HEK293 (cell line): ENCODE data around the gene N4BP2L2.
A peak's percentile ranks its signal among the peaks of the same experiment; 100 is the strongest.

ENCODE experiments used
- CTCF ChIA-PET: fragments of 350-600 bp; formaldehyde crosslinking; extraction: SDS; loops from one replicate; lab custom pipeline; 2021; ENCODE audit warnings: antibody characterized with exemption; lab: Yijun Ruan, JAX
- POLR2A ChIA-PET: fragments of 300-600 bp; formaldehyde crosslinking; extraction: SDS; loops from one replicate; lab custom pipeline; 2020; ENCODE audit warnings: antibody characterized with exemption, inconsistent platforms; lab: Yijun Ruan, JAX
- H3K27ac ChIP-seq: fragments of 200-500 bp; sonication (Bioruptor generic); 2 replicates; pipeline ENCODE4 v1.5.1; 2014; ENCODE audit warnings: low read depth, low read length, control low read depth, inconsistent platforms; ENCODE audit errors: extremely low read depth
- H3K36me3 ChIP-seq, 2 experiments: fragments of 200-500 bp in 1 of 2; sonication (Bioruptor generic) in 1 of 2; 1 replicate in 1 of 2; 2 replicates in 1 of 2; pipeline ENCODE4 v1.5.1; 2014 to 2017; ENCODE audit warnings: inconsistent platforms in 2 of 2, low read length in 2 of 2; ENCODE audit not compliant: control insufficient read depth in 2 of 2, insufficient read depth in 1 of 2
- H3K4me1 ChIP-seq: fragments of 200-500 bp; sonication (Bioruptor generic); 2 replicates; pipeline ENCODE4 v1.5.1; 2014; ENCODE audit warnings: mild to moderate bottlenecking, low read length, inconsistent platforms; ENCODE audit not compliant: control insufficient read depth, insufficient read depth
- H3K4me3 ChIP-seq: 2 replicates; pipeline ENCODE4 v1.5.1; 2011; ENCODE audit warnings: low read depth, mild to moderate bottlenecking, control low read depth, low read length, moderate library complexity
- H3K9me3 ChIP-seq: fragments of 200-500 bp; sonication (Bioruptor generic); 2 replicates; pipeline ENCODE4 v1.5.1; 2014; ENCODE audit warnings: low read depth, low read length, inconsistent platforms; ENCODE audit not compliant: control insufficient read depth, insufficient read depth
- BCL11A ChIP-seq: fragments of 450-650 bp; formaldehyde crosslinking; IDR thresholded peaks from 2 replicates; pipeline ENCODE4 v1.5.1; 2016; ENCODE audit warnings: low read depth, missing biosample characterization, missing genetic modification characterization
- IKZF3 ChIP-seq: fragments of 450-650 bp; IDR thresholded peaks from 2 replicates; pipeline ENCODE4 v1.5.0; 2018; ENCODE audit warnings: missing biosample characterization, mild to moderate bottlenecking, missing genetic modification characterization, moderate library complexity
- KLF10 ChIP-seq: fragments of 450-650 bp; IDR thresholded peaks from 2 replicates; pipeline ENCODE4 v1.5.1; 2018; ENCODE audit warnings: missing biosample characterization, mild to moderate bottlenecking, missing genetic modification characterization
- KLF8 ChIP-seq: fragments of 450-650 bp; formaldehyde crosslinking; IDR thresholded peaks from 2 replicates; pipeline ENCODE4 v1.5.1; 2016; ENCODE audit warnings: missing biosample characterization, missing genetic modification characterization
- SP3 ChIP-seq: fragments of 450-650 bp; formaldehyde crosslinking; IDR thresholded peaks from 2 replicates; pipeline ENCODE4 v1.5.1; 2016; ENCODE audit warnings: missing biosample characterization, missing genetic modification characterization
- SP7 ChIP-seq: fragments of 450-650 bp; formaldehyde crosslinking; IDR thresholded peaks from 2 replicates; pipeline ENCODE4 v1.5.1; 2016; ENCODE audit warnings: missing biosample characterization, missing genetic modification characterization
- YY1 ChIP-seq: fragments of 450-650 bp; formaldehyde crosslinking; IDR thresholded peaks from 2 replicates; pipeline ENCODE4 v1.5.1; 2018; ENCODE audit warnings: missing biosample characterization, missing genetic modification characterization
- ZBTB17 ChIP-seq: fragments of 450-650 bp; formaldehyde crosslinking; IDR thresholded peaks from 2 replicates; pipeline ENCODE4 v1.5.1; 2016; ENCODE audit warnings: missing biosample characterization, missing genetic modification characterization
- ZBTB20 ChIP-seq: fragments of 450-650 bp; formaldehyde crosslinking; IDR thresholded peaks from 2 replicates; pipeline ENCODE4 v1.5.1; 2016; ENCODE audit warnings: missing biosample characterization, missing genetic modification characterization
- ZBTB8A ChIP-seq: fragments of 450-650 bp; formaldehyde crosslinking; IDR thresholded peaks from 2 replicates; pipeline ENCODE4 v1.5.1; 2016; ENCODE audit warnings: missing biosample characterization, missing genetic modification characterization
- ZEB2 ChIP-seq: fragments of 450-650 bp; formaldehyde crosslinking; IDR thresholded peaks from 2 replicates; pipeline ENCODE4 v1.5.1; 2016; ENCODE audit warnings: missing biosample characterization, missing genetic modification characterization
- ZFP37 ChIP-seq: fragments of 450-650 bp; formaldehyde crosslinking; IDR thresholded peaks from 2 replicates; pipeline ENCODE4 v1.5.1; 2016; ENCODE audit warnings: missing biosample characterization, missing genetic modification characterization
- ZNF121 ChIP-seq: fragments of 450-650 bp; formaldehyde crosslinking; IDR thresholded peaks from 2 replicates; pipeline ENCODE4 v1.5.1; 2016; ENCODE audit warnings: missing biosample characterization, missing genetic modification characterization
- ZNF133 ChIP-seq: fragments of 450-650 bp; formaldehyde crosslinking; IDR thresholded peaks from 2 replicates; pipeline ENCODE4 v1.5.1; 2016; ENCODE audit warnings: missing biosample characterization, missing genetic modification characterization
- ZNF266 ChIP-seq: fragments of 450-650 bp; formaldehyde crosslinking; IDR thresholded peaks from 2 replicates; pipeline ENCODE4 v1.5.1; 2016; ENCODE audit warnings: missing biosample characterization, missing genetic modification characterization, low read depth
- ZNF335 ChIP-seq: fragments of 450-650 bp; formaldehyde crosslinking; conservative IDR thresholded peaks from 2 replicates; pipeline ENCODE4 v1.5.1; 2016; ENCODE audit warnings: missing biosample characterization, missing genetic modification characterization
- ZNF341 ChIP-seq: fragments of 450-650 bp; formaldehyde crosslinking; IDR thresholded peaks from 2 replicates; pipeline ENCODE4; 2016; ENCODE audit warnings: low read depth, missing biosample characterization, missing genetic modification characterization
- ZNF366 ChIP-seq: fragments of 450-650 bp; formaldehyde crosslinking; conservative IDR thresholded peaks from 2 replicates; pipeline ENCODE4 v1.5.1; 2016; ENCODE audit warnings: missing biosample characterization, missing genetic modification characterization
- ZNF37A ChIP-seq: fragments of 450-650 bp; IDR thresholded peaks from 2 replicates; pipeline ENCODE4 v1.5.1; 2018; ENCODE audit warnings: missing biosample characterization, missing genetic modification characterization
- ZNF548 ChIP-seq: fragments of 450-650 bp; formaldehyde crosslinking; IDR thresholded peaks from 2 replicates; pipeline ENCODE4 v1.5.1; 2016; ENCODE audit warnings: missing biosample characterization, missing genetic modification characterization
- ZNF561 ChIP-seq: fragments of 450-650 bp; IDR thresholded peaks from 2 replicates; pipeline ENCODE4 v1.5.1; 2018; ENCODE audit warnings: missing biosample characterization, missing genetic modification characterization, borderline replicate concordance
- ZNF629 ChIP-seq: fragments of 450-650 bp; formaldehyde crosslinking; IDR thresholded peaks from 2 replicates; pipeline ENCODE4 v1.5.1; 2017; ENCODE audit warnings: missing biosample characterization, missing genetic modification characterization
- ZNF660 ChIP-seq: fragments of 450-650 bp; IDR thresholded peaks from 2 replicates; pipeline ENCODE4 v1.5.1; 2018; ENCODE audit warnings: missing biosample characterization, mild to moderate bottlenecking, missing genetic modification characterization
- ZNF664 ChIP-seq: fragments of 450-650 bp; formaldehyde crosslinking; IDR thresholded peaks from 2 replicates; pipeline ENCODE4 v1.5.1; 2016; ENCODE audit warnings: missing biosample characterization, missing genetic modification characterization
- ZNF76 ChIP-seq: fragments of 450-650 bp; formaldehyde crosslinking; IDR thresholded peaks from 2 replicates; pipeline ENCODE4; 2016; ENCODE audit warnings: low read depth, missing biosample characterization, missing genetic modification characterization, borderline replicate concordance
- ZXDB ChIP-seq: fragments of 450-650 bp; formaldehyde crosslinking; IDR thresholded peaks from 2 replicates; pipeline ENCODE4 v1.5.1; 2016; ENCODE audit warnings: missing biosample characterization, missing genetic modification characterization
- TF ChIP-seq, protein P1 (sequence below): fragments of 450-650 bp; formaldehyde crosslinking; IDR thresholded peaks from 2 replicates; pipeline ENCODE4 v1.5.1; 2016; ENCODE audit warnings: missing biosample characterization, missing genetic modification characterization
- TF ChIP-seq, protein P2 (sequence below): fragments of 450-650 bp; formaldehyde crosslinking; IDR thresholded peaks from 2 replicates; pipeline ENCODE4 v1.5.1; 2016; ENCODE audit warnings: missing biosample characterization, missing genetic modification characterization
- TF ChIP-seq, protein P3 (sequence below): sonication (generic); formaldehyde crosslinking; IDR thresholded peaks from 2 replicates; pipeline ENCODE4 v1.8.1; 2022; ENCODE audit warnings: mild to moderate bottlenecking, moderate library complexity, missing genetic modification reagents
- TF ChIP-seq, protein P4 (sequence below): fragments of 450-650 bp; formaldehyde crosslinking; IDR thresholded peaks from 2 replicates; pipeline ENCODE4 v1.5.1; 2016; ENCODE audit warnings: missing biosample characterization, missing genetic modification characterization

N4BP2L2 gene

DNA sequence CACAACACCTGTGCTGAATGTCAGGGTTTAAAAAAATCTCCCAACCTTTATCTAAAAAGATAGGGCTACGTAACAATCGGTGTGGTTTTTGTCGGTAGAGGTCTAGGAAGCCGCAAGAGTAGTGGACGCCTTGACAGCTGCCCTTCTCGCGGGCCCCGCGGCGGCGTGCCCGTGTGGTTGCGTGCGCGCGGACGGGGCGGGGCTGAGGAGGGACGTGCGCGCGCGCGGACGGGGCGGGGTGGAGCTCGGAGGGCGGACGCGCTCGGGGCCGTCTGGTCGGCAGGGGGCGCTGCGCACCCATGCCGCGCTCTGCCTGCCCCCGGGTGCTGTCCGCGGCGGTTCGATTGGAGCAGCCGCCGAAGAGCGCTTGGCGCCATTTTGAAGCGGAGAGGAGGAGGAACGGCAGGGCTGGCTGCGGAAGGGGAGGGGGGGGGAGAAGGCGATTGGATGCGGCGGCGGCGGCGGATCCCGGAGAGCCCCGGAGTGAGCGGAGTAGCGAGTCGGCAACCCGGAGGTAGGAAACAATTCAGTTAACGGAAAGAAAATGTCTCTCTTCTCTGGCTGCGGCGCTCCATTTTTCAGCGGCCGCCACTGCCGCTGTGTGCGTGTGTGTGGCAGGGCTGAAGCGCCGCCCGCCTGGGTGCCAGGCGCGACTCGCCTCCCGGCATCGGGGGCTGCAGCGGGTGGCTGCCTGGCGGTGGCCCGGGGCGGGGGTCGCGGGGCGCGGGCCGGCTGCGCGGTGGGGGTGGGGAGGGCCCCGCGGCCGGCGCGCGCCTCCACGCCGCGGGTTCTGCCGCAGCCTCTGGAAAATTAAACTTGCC, 47.7 kb upstream of the N4BP2L2 start, which contains the start of gene PDS5B:
TSS of gene PDS5B (plus strand) at position 373 of the 821 bp plus-strand sequence. CDS start 62,321 bp downstream, outside the sequence.
- ChIA-PET CTCF (interaction anchor here (0.5 to 1.6 kb wide), 18 partner anchors 10 to 676 kb away, joined by 3 to 9 read pairs (median 4); no protein-coding TSS in a partner anchor), POLR2A (interaction anchor here (0.5 to 1.0 kb wide), 2 partner anchors 56 to 303 kb away, joined by 4 to 5 read pairs; no protein-coding TSS in a partner anchor)
- Histone ChIP-seq H3K4me3 (peak within 1 kb of the TSS; percentile 75), H3K9me3 (no peaks in the 10 kb centered on the region), H3K4me1 (peaks cover 7% of the 10 kb centered on the region; the same call in 1 of the 2 replicates), H3K27ac (peak within 1 kb of the TSS; percentile 88), H3K36me3 (no peaks in the 10 kb centered on the region)
- TF ChIP-seq ZNF660 (tag by site-specific recombination) (peak; percentile 41; the same call in 1 of the 2 replicates), ZNF121 (tag by site-specific recombination) (no peak), BCL11A (tag by site-specific recombination) (no peak), ZFP37 (no peak), ZNF266 (tag by site-specific recombination) (no peak), ZNF341 (tag by site-specific recombination) (peak; percentile 93), ZNF664 (no peak), ZNF629 (0 out of 2 replicates have a peak, but pooled peaks have one; percentile 32), KLF8 (tag by site-specific recombination) (peak; percentile 65; the same call in 1 of the 2 replicates), ZNF548 (tag by site-specific recombination) (no peak), IKZF3 (tag by site-specific recombination) (no peak), ZNF561 (tag by site-specific recombination) (peak; percentile 69; the same call in 1 of the 2 replicates), ZNF133 (tag by site-specific recombination) (no peak), ZBTB20 (peak; percentile 92), ZNF37A (tag by site-specific recombination) (no peak), ZXDB (tag by site-specific recombination) (no peak), ZEB2 (tag by site-specific recombination) (peak; percentile 85), ZBTB17 (tag by site-specific recombination) (peak; percentile 79; the same call in 1 of the 2 replicates), ZBTB8A (tag by site-specific recombination) (peak; percentile 32; the same call in 1 of the 2 replicates), ZNF366 (tag by site-specific recombination) (peak; percentile 59), ZNF76 (tag by site-specific recombination) (peak; percentile 36; the same call in 1 of the 2 replicates), SP7 (0 out of 2 replicates have a peak, but pooled peaks have one; percentile 23), YY1 (tag by site-specific recombination) (peak; percentile 82; the same call in 1 of the 2 replicates), ZNF335 (tag by site-specific recombination) (peak; percentile 75), KLF10 (no peak), SP3 (tag by site-specific recombination) (peak; percentile 46)
- TF ChIP-seq, protein P1, sequence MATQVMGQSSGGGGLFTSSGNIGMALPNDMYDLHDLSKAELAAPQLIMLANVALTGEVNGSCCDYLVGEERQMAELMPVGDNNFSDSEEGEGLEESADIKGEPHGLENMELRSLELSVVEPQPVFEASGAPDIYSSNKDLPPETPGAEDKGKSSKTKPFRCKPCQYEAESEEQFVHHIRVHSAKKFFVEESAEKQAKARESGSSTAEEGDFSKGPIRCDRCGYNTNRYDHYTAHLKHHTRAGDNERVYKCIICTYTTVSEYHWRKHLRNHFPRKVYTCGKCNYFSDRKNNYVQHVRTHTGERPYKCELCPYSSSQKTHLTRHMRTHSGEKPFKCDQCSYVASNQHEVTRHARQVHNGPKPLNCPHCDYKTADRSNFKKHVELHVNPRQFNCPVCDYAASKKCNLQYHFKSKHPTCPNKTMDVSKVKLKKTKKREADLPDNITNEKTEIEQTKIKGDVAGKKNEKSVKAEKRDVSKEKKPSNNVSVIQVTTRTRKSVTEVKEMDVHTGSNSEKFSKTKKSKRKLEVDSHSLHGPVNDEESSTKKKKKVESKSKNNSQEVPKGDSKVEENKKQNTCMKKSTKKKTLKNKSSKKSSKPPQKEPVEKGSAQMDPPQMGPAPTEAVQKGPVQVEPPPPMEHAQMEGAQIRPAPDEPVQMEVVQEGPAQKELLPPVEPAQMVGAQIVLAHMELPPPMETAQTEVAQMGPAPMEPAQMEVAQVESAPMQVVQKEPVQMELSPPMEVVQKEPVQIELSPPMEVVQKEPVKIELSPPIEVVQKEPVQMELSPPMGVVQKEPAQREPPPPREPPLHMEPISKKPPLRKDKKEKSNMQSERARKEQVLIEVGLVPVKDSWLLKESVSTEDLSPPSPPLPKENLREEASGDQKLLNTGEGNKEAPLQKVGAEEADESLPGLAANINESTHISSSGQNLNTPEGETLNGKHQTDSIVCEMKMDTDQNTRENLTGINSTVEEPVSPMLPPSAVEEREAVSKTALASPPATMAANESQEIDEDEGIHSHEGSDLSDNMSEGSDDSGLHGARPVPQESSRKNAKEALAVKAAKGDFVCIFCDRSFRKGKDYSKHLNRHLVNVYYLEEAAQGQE (tag by site-specific recombination) = peak; percentile 63
- TF ChIP-seq, protein P2, sequence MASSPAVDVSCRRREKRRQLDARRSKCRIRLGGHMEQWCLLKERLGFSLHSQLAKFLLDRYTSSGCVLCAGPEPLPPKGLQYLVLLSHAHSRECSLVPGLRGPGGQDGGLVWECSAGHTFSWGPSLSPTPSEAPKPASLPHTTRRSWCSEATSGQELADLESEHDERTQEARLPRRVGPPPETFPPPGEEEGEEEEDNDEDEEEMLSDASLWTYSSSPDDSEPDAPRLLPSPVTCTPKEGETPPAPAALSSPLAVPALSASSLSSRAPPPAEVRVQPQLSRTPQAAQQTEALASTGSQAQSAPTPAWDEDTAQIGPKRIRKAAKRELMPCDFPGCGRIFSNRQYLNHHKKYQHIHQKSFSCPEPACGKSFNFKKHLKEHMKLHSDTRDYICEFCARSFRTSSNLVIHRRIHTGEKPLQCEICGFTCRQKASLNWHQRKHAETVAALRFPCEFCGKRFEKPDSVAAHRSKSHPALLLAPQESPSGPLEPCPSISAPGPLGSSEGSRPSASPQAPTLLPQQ = 0 out of 2 replicates have a peak, but pooled peaks have one; percentile 47
- TF ChIP-seq, protein P3, sequence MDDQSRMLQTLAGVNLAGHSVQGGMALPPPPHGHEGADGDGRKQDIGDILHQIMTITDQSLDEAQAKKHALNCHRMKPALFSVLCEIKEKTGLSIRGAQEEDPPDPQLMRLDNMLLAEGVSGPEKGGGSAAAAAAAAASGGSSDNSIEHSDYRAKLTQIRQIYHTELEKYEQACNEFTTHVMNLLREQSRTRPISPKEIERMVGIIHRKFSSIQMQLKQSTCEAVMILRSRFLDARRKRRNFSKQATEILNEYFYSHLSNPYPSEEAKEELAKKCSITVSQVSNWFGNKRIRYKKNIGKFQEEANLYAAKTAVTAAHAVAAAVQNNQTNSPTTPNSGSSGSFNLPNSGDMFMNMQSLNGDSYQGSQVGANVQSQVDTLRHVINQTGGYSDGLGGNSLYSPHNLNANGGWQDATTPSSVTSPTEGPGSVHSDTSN = no peak
- TF ChIP-seq, protein P4, sequence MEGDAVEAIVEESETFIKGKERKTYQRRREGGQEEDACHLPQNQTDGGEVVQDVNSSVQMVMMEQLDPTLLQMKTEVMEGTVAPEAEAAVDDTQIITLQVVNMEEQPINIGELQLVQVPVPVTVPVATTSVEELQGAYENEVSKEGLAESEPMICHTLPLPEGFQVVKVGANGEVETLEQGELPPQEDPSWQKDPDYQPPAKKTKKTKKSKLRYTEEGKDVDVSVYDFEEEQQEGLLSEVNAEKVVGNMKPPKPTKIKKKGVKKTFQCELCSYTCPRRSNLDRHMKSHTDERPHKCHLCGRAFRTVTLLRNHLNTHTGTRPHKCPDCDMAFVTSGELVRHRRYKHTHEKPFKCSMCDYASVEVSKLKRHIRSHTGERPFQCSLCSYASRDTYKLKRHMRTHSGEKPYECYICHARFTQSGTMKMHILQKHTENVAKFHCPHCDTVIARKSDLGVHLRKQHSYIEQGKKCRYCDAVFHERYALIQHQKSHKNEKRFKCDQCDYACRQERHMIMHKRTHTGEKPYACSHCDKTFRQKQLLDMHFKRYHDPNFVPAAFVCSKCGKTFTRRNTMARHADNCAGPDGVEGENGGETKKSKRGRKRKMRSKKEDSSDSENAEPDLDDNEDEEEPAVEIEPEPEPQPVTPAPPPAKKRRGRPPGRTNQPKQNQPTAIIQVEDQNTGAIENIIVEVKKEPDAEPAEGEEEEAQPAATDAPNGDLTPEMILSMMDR (tag by site-specific recombination) = peak; percentile 70
